GM10248 (cell line): ENCODE measurements around the gene TRAF2.

Source experiments
- CTCF ChIA-PET: fragments of 300-600 bp; sonication (Branson Sonifier 250); formaldehyde crosslinking; extraction: SDS; loops from one replicate; lab custom pipeline; 2021; ENCODE audit warnings: antibody characterized with exemption; lab: Yijun Ruan, JAX
- POLR2A ChIA-PET: fragments of 350-650 bp; sonication (Branson Sonifier 250); formaldehyde crosslinking; extraction: SDS; loops from one replicate; lab custom pipeline; 2020; ENCODE audit warnings: antibody characterized with exemption; lab: Yijun Ruan, JAX
- DNase-seq: peaks from one replicate; pipeline ENCODE4 v3.0.0; 2012; ENCODE audit errors: extremely low spot score
- CTCF ChIP-seq: IDR thresholded peaks from 2 replicates; pipeline ENCODE4 v1.5.1; 2012; ENCODE audit warnings: mild to moderate bottlenecking, low read depth; ENCODE audit errors: extremely low read depth, missing control alignments, control extremely low read depth

The TRAF2 gene

GRCh38 chr9:136949239-136949816 is 63.0 kb downstream of the TRAF2 start:
- ChIA-PET CTCF (interaction anchor here (2.5 to 6.5 kb wide), 2 partner anchors 80 to 85 kb away, joined by 9 to 126 read pairs; partner anchors contain the start of gene FUT7), POLR2A (no interaction called here)
- no peak for TF ChIP-seq CTCF
- DNase-seq, result no peak

- ChIA-PET POLR2A (no interaction called here), CTCF (interaction anchor here (2.5 to 6.5 kb wide), 2 partner anchors 79 to 84 kb away, joined by 9 to 126 read pairs; partner anchors contain the start of gene FUT7)
- peak; percentile 100 for DNase-seq
- no peak for TF ChIP-seq CTCF
These were observed 63.7 kb downstream of the TRAF2 start for GRCh38 chr9:136949817-136950655.

GRCh38 chr9:136950656-136951276 is 64.5 kb downstream of the TRAF2 start:
- TF ChIP-seq CTCF, result no peak
- ChIA-PET POLR2A (no interaction called here), CTCF (interaction anchor here (2.5 kb wide), 1 partner anchor 78 kb away, joined by 9 read pairs; no protein-coding TSS in a partner anchor)
- DNase-seq, result no peak

- CTCF ChIA-PET, result interaction anchor here (2.5 kb wide), 1 partner anchor 78 kb away, joined by 9 read pairs; no protein-coding TSS in a partner anchor
- DNase-seq, result no peak
- no peak for TF ChIP-seq CTCF
- POLR2A ChIA-PET, result no interaction called here
These were observed 65.4 kb downstream of the TRAF2 start, which contains the start of gene LCN12 for GRCh38 chr9:136951541-136952320. Gene LCN12, plus strand, starts transcription at chr9:136952273. Its CDS starts 55 bp downstream, at chr9:136952328.

GRCh38 chr9:136952321-136952850 is 66.1 kb downstream of the TRAF2 start:
- CTCF ChIA-PET, result interaction anchor here (2.4 kb wide), 1 partner anchor 83 kb away, joined by 8 read pairs; no protein-coding TSS in a partner anchor
- TF ChIP-seq CTCF, result no peak
- POLR2A ChIA-PET, result no interaction called here
- no peak for DNase-seq
